NCI-H2171 treated with DMSO at 0.1 percent for 48 hours (cell line): Measurements from ENCODE around the gene LMBRD2.

ENCODE experiments used
- DNase-seq: peaks from one replicate; lab custom pipeline; 2025; lab: John Stamatoyannopoulos, UW

LMBRD2 gene

GRCh38 chr5:36105819-36106218 lies 45.9 kb downstream of the LMBRD2 start:
- no peak for DNase-seq

GRCh38 chr5:36099748-36100147 lies 51.9 kb downstream of the LMBRD2 start:
- no peak for DNase-seq

DNA sequence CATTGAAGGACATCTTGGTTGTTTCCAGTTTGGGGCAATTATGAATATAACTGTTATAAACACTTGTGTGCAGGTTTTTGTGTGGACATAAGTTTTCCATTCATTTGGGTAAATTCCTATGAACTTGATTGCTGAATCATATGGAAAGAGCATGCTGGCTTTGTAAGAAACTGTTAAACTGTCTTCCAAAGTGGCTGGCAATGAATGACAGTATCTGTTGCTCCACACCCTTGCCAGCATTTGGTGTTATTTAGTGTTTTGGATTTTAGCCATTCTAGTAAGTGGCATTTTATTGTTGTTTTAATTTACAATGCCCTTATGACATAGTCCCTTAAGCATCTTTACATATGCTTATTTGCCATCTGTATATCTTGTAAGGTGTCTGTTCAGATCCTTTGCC lies 55.2 kb downstream of the LMBRD2 start:
- DNase-seq = no peak

DNA sequence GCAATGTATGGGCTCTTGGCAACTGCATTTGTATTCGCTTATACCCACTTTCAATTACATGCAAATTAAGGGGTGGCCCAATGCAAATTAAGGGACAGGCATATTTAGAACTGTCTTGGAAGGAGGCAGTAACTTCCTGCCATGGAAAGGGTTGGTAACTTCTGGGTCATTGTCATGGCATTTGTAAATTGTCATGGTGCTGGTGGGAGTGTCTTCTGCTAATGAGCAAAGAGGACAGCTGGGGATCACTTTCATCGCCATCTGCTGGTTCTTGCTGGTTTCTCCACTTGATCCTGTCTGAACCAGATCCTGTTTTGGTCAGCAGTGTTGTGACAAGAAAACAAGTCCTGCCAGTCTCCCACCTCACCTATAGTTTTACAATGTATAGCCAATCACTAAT lies 61.7 kb downstream of the LMBRD2 start:
- DNase-seq = peak; percentile 65

- peak; percentile 88 for DNase-seq
These were observed 72.4 kb downstream of the LMBRD2 start for GRCh38 chr5:36079200-36079781.

DNA sequence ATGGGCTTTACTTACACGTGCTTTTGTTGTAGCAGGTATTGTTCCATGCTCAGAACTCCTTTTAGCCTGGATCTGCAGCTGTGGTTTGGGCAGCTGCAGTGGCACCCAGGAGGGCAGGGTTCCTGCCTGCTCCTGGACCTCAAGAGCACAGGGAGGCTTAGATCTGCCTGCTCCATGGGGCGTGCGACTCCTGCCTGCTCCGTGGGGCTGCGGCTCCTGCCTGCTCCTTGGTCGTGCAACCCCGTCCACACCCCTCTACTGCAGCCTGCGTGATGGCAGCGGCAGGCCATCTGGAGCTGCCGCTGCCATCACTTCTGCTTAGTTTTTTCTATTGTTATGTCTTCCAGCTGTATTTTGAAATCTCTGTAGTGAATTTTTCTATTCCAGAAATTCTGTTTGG lies 73.3 kb downstream of the LMBRD2 start:
- DNase-seq = peak; percentile 15

DNA sequence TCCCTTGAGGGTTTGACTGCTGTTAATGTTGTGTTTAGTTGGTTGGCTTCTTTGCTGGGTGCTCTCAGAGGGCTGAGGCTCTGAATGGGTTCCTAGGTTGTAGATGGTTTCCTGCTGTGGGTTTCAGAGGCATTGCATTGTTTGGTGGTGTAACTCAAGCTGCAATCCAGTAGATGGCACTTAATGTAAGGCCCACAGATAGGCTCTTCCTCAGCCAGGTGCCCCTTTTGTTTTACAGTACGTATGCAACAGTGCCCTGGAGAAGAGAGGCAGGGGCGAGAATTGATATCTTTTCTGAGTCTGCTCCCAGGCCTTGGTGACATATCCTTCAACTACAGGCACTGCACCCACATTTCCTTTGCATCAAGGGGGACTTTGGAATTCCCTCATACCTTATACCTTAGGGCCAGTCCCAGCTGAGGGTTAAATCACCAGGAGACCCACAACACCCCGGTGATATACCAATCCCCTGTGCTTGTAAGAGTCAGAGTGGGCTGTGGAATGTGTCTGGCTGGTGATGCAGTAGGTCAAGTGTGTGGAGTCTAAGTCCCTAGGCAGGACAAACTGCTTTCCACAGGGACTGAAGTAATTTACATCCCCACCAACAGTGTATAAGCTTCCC lies 78.0 kb downstream of the LMBRD2 start:
- DNase-seq = peak; percentile 50

DNA sequence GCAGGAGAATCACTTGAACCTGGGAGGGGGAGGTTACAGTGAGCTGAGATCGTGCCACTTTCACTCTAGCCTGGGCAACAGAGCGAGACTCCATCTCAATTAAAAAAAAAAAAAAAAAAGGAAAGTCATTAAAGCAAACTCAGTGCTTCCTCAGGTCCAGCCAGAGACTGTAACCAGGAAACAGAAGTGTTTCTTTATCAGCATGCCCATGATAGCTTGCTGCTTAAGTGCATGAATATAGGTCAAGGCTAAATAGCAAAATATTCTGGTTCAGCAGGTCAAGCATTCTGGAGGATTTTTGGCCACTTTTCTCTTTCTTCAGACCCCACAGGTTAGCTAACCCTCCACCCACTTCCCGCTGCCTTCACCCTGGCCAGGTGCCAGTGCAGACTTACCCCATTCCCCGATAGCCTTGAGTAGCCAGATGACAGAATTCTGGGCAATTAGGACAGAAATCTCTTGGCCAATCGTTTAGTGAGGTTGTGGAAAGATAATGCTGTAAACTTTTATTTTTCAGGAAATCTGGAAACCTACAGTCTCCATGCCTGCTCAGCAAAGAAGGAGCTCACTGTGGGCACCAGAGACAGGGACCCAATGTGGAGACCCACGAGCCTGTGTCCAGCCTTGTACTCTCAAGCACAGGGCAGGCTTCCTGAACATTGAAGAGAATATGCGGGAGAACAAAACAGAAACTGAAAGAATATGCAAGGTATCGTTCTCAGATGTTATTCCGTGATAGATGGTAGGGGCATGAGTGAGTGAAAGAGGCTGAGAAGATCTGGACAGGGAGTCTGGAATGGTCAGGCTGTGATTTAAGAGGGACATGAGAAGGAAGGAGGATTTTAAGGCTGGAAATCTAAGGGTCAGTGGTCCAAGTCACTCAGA lies 80.8 kb downstream of the LMBRD2 start:
- no peak for DNase-seq

- no peak for DNase-seq
These were observed 82.9 kb downstream of the LMBRD2 start for GRCh38 chr5:36068751-36069281.

GRCh38 chr5:36066540-36067210 lies 85.0 kb downstream of the LMBRD2 start, which contains the start of gene UGT3A2:
UGT3A2 (minus strand) TSS chr5:36066882; CDS start chr5:36066789, 93 bp downstream.
- peak; percentile 13 for DNase-seq

- DNase-seq = no peak
These were observed 85.6 kb downstream of the LMBRD2 start for GRCh38 chr5:36066001-36066539.

DNA sequence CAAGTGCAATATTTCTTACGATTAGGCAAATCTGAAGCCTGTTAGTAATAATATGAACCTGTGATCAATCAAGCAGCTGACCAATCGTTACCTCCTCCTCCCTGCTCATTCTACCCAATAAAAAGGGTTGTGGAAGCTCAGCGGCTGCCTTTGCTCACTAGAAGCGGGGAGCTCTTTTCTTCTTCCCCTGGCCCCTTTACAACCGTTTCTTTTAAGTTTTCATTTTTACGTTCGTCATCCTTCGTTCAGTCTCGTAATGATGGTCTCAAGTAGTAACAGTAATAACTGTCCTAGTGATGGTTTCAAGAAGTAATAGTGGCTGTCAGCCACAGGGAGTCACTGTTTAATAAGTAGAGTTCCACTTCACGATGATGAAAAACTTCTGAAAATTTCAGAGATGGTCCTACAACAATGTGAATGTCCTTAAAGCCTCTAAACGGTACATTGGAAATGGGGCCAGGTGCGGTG lies 91.2 kb downstream of the LMBRD2 start:
- peak; percentile 30 for DNase-seq

DNA sequence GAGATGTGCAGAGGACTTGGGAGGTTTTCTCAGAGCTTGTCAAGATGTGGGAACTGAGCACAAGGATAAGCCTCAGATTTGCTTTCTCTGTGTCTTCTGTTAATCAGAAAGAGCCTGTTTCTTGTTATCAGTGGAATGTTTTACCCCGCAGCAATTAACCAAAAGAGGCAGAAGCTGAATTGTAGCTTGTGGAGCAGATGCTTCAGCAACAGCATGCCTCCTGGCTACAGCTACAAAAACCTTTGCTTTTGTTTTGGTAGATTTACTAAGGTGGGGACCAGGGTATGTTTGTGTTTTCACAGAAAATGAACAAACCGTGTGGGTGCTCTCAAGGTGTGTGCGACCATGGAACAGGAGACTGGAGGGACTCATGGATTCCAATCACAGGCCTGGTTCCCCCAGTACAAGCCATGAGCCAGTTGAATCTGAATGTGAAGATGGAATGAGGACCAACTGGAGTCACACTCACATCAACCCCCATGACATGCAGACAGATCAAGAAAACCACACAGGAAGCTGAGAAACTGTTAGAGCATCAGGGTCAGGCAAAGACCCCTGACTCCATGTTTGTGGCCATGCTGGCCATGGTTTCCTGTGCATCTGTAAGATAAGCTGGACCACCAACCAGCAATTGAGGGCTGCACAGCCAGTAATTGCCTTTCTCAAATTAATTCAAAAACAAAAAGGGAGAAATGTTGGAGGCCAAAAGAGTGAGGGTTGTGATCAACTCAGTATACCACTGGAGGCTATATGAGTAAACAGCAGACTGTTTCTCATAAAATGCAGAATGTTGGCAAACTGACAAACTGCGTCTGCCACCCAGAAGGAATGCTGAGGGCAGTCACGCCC lies 91.9 kb downstream of the LMBRD2 start:
- DNase-seq = no peak

DNA sequence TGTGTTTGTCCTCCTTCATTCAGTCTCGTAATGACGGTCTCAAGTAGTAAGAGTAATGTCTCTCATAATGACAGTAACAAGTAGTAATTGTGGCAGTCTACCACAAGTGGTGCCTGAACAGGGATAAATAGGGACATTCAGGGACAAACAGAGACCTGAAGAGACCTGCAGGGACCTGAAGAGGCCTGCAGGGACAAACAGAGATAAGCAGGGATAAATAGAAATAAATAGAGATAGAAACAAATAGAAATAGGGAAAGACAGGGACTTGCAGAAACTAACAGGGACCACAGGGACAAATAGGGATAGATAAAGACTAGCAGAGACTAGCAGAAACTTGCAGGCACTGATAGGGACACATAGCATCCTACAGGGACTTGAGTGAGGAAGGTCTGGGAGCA lies 92.9 kb downstream of the LMBRD2 start:
- DNase-seq = no peak

DNA sequence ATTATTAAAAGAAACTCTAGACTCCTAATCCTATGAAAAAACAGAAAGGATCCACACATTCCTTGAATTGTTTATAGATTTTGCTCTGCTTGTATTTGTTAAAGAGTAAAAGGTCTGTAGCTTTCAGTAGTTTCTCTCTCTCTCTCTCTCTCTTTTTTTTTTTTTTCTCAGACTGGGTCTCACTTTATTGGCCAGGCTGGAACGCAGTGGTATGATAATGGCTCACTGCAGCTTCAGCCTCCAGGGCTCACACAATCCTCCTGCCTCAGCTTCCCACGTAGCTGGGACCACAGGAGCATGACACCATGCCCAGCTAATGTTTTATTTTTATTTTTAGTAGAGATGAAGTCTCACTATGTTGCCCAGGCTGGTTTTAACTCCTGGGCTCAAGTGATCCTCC lies 94.3 kb downstream of the LMBRD2 start:
- no peak for DNase-seq

DNA sequence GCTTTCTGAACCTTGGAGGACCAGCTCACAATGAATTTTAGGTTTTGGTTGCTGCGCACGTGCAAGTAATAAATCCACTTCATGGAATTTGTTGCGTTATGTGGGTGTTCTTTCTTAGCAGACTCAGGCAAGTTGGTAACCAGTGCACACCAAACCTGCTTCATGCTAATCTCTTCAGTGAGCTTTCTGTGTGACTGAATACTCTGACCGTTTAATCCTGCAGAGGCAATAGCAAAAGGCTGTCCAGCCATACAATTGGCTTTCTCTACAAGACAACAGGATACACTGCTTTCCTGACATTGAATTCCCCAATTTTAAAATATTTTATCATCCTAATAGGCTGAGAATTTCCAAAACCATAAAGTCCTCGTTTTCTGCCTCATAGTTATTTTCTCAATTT lies 95.3 kb downstream of the LMBRD2 start:
- DNase-seq = no peak

GRCh38 chr5:36055984-36056383 lies 95.7 kb downstream of the LMBRD2 start:
- no peak for DNase-seq

DNA sequence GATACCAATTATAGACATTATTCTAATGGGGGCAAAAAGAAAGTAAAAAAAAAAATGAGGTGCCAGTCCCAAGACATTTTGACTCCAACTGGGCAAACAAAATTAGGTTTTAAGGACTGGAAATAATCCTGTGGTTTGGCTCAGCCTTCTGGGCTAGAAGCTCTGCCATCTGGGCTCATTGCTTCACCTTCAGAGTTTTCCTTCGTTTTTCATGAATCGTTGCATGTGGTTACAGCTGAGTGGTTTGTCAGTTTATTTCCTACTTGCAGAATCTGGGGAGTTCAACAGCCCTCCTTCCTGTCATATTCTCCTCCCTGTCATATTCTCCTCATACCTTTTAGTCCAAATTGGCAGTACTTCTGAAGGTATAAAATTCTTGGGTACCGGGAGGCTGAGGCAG lies 97.0 kb downstream of the LMBRD2 start:
- DNase-seq = peak; percentile 54

- no peak for DNase-seq
These were observed 99.1 kb downstream of the LMBRD2 start for GRCh38 chr5:36052538-36052937.

- no peak for DNase-seq
These were observed 101.7 kb downstream of the LMBRD2 start for GRCh38 chr5:36049949-36050348.
